Stimulated activated CD8-positive, alpha-beta memory T cell treated with anti-CD3 and anti-CD28 coated beads, Interleukin-12 subunit alpha, Interleukin-12 subunit beta, amount 100 ng/mL, for 4 hours (primary cell): ENCODE data around the gene CDK17.
"Not testable (repeated sequence)": the region's sequence is repeated elsewhere in the genome, so short reads cannot be mapped to it uniquely, and the experiment has no call there.

Source experiments
- DNase-seq: peaks from one replicate; pipeline ENCODE4 v3.0.0-alpha.2; 2020; ENCODE audit warnings: low read depth

CDK17 gene

DNA sequence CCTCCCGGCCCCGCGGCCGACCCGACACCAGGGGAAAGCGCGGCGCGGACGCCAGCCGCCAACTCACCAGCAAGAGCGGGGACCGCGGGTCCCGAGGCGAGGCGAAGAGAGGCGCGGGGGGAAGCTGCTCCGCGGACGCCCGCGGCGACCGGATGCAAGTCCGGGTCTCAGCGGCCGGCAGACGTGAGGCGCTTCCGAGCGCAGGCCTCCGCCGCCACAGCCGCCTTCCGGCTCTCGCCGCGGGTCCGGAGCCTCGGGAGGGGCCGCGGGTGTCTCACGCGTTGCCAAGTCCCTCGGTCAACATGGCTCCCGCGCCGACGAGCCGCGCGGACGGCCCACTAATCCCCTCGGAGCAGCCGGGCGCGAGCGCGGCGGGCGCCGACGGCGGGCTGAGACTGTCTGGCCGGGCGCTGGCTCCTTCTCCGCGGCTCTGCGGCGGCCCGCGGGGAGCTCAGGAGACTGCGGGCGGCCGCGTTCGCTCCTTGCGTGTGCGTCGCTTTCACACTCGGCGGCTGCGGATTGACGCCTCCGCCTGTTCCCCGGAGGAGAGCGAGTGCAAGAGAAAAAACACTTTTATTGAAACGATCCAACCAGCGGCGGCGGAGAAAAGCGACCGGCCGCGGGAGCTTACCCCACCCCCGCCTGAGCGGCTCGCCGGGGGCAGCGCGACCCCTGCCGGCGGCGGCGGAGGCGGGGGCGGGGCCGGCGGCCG lies at the start of gene CDK17:
CDK17 (minus strand) TSS at position 521 of the 712 bp plus-strand sequence. CDS start 65,603 bp downstream, outside the sequence.
- peak; percentile 83 for DNase-seq

GRCh38 chr12:96448300-96448699 lies 48.1 kb upstream of the CDK17 start:
- DNase-seq = no peak

DNA sequence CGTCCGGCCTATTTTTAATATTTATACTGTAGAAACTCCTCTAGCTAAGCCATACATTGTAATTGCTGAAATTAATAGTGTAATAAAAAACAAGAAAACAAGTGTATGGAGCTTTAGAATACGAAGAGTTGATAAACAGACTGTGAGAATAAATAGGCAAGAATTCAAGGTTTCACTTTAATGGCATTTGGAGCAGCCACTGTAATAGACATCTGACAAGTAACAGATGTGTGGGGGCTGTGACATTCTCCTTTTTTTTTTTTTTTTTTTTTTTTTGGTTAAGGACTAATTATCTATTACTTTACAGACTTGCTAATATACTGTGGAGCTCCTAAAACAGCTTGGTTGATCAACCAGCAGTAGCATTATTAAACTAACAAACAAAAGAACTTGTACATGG lies 47.0 kb upstream of the CDK17 start:
- DNase-seq = no peak

DNA sequence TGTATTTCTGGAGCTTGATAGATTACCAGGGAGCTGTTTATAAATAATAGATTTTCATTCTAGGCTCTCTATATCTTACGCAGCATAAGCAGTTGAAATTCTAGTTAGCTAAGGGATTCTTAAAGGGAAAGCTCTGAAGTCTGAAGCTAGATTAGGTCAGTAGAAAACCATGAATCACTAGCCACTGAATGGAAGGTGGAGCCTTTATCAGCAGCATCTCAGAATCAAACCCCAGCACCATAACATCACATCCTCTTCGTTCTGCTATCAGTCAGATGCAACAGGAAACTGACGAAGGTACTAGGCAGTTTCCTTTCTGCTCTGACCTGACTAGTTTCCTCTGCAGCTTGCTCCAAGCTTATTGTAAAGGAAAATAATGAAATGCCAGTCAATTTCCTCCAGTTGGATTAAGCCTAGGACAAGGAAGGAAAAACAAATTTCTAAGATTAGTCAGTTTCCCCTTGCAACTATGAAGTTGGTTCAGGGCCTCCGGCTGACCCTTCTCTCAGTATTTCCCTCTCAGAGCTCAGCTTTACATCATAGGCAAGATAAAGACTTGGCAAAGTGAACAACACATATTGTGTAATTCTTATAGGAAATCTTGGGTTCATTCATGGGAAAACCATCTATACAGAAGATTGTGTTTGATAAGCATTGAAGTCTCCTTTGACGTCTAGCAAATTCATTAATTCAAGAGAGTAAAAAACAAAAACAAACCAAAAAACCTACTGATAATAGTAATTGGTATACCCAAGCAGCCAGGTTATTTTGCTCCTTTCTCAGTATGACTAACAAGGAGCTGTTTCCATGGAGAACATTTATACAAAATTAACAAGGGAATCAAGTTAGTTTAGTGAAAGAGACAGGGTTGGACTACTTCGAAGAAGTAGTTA lies 45.7 kb upstream of the CDK17 start:
- DNase-seq = peak; percentile 10

- DNase-seq = no peak
Observed at GRCh38 chr12:96444399-96444798, 44.2 kb upstream of the CDK17 start.

- DNase-seq = no peak
Observed at GRCh38 chr12:96442906-96443305, 42.7 kb upstream of the CDK17 start.

- DNase-seq = no peak
Observed at GRCh38 chr12:96441816-96442215, 41.6 kb upstream of the CDK17 start.

- DNase-seq = no peak
Observed at GRCh38 chr12:96438330-96438729, 38.1 kb upstream of the CDK17 start.

GRCh38 chr12:96437171-96437445 lies 36.9 kb upstream of the CDK17 start:
- no peak for DNase-seq

DNA sequence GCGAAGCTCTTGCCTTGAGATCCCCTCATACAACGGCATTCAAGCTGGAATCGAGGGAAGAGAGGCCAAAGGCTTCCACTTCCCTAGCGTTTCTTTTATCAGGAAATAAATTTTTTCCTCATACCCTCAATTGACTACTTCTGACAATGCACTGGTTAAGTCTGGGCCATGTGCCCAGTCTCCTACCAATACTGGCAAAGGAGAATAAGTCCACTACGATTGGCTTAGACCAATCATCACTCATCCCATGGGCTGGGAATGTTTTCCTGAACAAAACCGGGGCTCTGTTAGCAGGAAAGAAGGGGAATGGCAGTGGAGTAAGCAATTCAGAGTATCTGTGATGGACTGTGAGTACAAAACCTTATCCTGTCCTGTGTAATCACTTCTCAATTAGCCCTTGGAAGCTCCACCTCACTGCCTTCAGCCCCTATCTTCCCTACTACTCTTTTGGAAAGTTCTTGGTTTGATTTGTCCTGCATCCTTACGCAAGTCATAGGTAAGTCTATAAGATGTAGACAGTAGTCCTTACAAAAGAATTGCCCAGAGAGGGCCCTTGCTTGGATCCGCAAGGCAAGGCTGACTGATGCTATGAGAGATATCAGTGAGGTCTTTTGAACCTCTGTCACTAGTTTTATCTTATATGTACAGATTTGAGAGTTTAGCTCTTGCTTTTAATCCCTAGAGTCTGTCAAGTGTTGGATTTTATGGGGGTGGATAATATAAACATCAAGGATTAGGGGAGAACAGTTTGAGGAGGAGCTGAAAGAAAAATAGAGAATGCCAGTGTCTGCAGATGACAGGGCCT lies 36.3 kb upstream of the CDK17 start:
- no peak for DNase-seq

DNA sequence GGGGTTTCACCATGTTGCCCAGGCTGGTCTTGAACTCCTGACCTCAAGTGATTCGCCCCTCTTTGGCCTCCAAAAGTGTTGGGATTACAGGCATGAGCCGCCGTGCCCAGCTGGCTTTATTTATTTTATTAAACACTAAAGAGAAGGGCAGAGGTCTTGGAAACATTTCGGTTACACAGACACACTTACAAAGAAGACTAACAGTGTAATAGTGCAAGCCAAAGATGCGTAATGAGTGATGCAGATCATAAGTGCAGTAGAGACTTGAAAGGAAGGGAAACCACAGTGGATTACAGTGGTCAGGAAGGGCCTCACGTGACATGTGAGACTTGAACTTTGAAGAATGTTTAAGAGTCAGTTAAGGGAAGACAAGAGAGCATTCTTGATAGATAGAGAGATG lies 33.9 kb upstream of the CDK17 start:
- DNase-seq = peak; percentile 37

DNA sequence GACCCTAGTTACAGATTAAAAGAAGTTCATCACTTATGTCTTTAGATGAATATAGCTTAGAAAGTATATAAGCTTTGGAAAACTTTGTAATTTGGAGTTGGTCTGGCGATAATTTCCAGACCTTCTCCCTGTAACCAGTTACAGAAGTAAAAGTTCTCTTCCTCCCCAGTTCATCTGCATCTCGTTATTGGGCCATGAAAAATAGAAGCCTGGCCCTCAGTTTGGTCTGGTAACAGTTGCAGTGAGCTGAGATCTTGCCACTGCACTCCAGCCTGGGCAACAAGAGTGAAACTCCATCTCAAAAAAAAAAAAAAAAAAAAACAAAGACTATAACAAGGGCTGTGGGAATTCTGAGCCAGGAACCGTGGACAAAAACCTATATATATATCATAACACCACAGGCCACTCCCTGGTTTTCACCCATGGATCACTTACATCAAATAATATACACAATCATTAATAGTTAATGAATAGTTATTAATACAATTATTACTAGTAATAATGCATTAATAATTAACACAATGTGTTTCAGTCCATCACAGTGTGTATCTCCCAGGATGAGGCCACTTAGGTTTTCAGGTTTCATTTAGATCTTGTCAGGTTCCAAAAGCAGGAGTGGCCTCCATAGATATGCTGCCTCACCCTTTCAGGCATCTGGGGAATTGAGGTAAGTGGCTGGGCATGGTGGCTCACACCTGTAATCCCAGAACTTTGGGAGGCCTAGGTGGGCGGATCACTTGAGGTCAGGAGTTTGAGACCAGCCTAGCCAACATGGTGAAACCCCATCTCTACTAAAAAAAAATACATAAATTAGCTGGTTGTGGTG lies 32.5 kb upstream of the CDK17 start:
- not testable (repeated sequence) for DNase-seq

DNA sequence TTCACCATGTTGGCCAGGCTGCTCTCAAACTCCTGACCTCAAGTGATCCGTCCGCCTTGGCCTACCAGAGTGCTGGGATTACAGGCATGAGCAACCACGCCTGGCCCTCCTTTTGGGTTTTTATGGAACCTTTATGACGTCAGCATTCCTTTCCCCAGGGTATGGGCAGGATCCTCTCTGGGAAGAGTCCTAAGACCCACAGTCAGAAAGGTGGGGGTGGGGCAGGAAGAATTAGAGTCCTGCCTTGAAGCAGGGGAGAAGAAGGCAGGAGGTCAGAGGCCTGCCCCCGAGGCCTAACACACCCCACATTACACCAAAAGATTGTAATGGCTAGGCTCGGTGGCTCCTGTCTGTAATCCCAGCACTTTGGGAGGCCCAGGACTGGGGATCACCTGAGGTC lies 30.8 kb upstream of the CDK17 start:
- no peak for DNase-seq

- no peak for DNase-seq
Observed at GRCh38 chr12:96427269-96427729, 27.1 kb upstream of the CDK17 start.

DNA sequence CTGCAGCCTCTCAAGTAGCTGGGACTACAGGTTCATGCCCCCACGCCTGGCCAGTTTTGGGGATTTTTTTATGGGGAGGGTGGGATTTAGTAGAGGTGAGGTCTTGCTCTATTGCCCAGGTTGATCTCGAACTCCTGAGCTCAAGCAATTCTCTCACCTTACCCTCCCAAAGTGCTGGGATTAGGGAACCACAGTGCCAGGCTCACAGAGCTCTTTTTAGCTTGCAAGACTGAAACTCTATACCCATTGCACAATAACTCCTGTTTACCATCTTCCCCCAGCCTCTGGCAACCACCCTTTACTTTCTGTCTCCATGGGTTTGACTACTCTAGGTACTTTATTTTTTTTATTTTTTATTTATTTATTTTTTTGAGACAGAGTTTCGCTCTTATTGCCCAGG lies 25.7 kb upstream of the CDK17 start:
- DNase-seq = no peak

GRCh38 chr12:96425321-96425720 lies 25.1 kb upstream of the CDK17 start:
- DNase-seq = no peak

DNA sequence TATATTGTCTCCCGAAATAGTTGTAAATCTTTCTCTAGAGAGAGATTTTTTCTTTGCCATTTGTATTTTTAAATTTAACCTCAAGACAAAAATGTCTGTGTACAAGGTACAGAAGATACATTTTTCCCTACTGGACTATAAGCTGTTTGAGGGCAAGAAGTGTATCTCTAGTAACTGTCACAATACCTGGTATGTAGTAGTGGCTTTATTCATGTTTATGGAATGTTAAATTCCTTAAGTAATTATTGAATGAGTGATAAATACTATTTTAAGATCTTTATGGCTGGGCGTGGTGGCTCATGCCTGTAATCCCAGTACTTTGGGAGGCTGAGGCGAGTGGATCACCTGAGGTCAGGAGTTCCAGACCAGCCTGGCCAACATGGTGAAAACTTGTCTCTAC lies 24.4 kb upstream of the CDK17 start:
- DNase-seq = no peak

- DNase-seq = no peak
Observed at GRCh38 chr12:96422192-96422591, 22.0 kb upstream of the CDK17 start.

DNA sequence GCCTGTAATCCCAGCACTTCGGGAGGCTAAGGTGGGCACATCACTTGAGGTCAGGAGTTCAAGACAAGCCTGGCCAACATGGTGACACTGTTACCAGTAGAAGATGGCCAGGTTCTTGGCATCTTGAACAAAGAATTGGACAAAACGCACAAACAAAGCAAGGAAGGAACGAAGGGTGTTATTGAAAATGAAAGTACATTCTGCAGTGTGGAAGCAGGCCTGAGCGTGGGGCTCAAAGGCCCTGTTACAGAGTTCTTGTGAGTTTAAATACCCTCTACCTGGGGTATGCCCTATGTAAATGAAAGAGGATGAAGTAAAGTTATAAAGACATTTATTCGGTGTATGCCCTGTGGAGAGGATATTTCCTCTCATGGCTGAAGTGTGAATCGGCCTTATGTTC lies 20.8 kb upstream of the CDK17 start:
- no peak for DNase-seq

DNA sequence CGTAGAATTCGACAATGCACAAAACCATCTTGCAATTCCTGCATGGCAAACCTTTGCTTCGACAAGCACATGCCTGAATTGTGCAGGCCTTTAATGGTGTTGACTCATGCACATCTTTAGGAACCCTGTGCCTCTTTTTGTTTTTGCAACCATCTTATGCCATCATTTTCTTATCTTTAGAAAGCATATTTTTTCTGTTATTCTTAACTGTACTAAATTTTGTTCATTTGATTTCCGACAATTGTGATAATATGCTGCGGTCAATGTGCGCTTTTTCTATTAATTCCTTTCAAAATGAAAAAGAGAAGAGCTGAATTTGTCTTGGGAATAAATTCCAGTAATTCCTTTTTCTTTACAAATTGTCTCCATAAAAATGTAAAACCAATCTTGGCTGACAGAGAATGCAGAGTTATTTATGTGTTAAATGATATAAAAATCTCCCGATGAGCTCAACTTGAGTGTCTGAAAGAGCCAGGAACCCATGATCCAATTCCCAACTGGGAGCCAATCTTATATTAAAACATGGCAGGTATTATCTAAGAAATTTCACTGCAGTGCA lies 20.1 kb upstream of the CDK17 start:
- DNase-seq = no peak

DNA sequence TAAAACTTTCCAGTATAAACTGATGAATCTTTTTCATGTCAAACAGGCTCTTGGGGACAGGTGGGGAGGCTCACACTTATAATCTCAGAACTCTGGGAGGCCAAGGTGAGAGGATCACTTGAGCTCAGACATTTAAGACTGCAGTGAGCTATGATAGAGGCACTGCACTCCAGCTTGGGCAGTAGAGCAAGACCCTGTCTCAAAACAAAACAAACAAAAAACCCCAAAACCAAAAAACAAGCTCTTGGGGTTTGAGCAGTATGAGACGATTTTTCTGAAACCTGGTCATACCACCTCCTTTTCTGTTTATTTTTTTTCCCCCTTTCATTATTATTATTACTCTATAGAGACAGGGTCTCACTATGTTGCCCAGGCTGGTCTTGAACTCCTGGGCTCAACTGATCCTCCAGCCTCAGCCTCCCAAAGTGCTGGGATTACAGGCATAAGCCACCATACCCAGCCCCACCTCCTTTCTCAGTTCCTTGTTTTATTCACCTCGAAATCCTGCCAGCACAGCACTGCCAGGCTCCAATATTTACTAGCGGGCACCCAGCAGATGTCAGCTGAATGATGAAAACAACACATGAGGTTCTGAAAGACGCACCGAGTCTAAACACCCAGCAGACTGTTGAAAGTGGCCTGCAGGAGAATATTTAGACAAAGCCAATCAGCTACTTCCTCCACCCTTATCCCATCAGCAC lies 19.5 kb upstream of the CDK17 start:
- DNase-seq = no peak
